NCI-H1417 treated with DMSO at 0.1 percent for 48 hours (cell line): ENCODE results near the gene HOXC13.

Experiments
- DNase-seq: peaks from one replicate; lab custom pipeline; 2025; lab: John Stamatoyannopoulos, UW

The HOXC13 gene

DNA sequence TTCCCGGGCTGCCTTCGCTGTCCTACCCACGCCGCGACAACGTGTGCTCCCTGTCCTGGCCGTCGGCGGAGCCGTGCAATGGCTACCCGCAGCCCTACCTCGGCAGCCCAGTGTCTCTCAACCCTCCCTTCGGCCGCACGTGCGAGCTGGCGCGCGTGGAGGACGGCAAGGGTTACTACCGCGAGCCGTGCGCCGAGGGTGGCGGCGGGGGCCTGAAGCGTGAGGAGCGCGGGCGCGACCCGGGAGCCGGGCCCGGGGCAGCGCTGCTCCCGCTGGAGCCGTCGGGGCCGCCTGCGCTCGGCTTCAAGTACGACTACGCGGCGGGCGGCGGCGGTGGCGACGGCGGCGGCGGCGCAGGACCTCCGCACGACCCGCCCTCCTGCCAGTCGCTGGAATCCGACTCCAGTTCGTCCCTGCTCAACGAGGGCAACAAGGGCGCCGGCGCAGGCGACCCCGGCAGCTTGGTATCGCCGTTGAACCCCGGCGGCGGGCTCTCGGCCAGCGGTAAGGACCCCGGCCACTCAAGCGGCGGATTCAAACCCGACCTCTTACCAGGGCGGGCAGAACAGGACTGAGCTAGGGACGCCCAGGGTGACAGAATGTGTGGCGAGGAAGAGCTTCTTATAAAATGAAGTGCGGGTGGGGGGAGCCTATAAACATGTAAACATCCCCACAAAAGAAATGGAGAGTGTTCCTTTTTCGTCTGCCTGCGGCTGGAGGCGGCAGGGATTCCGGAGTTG, 16.6 kb downstream of the HOXC13 start:
- no peak for DNase-seq

DNA sequence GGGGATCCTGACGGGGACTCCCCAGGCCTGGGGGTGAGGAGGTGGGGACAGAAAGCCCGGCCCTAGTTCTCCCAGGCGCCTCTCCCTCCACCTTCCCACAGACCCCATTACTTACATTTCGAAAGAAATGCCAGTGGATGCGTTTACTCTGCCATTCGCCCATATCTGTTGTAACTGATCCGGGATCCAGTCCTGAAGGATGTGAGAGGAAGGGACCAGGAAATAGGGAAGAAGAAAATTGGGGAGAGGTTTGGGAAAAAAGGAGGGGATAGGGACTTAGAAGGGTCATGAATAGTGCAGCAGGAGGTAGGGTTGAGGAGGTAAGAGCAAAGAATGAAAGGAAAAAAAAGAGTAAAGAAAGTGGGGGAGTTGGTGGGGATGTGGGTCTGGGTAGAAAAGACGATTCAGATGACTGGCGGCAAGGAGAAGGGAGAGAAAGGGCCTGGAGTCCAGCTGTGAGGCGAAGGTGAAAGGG, 17.2 kb downstream of the HOXC13 start:
- no peak for DNase-seq

DNA sequence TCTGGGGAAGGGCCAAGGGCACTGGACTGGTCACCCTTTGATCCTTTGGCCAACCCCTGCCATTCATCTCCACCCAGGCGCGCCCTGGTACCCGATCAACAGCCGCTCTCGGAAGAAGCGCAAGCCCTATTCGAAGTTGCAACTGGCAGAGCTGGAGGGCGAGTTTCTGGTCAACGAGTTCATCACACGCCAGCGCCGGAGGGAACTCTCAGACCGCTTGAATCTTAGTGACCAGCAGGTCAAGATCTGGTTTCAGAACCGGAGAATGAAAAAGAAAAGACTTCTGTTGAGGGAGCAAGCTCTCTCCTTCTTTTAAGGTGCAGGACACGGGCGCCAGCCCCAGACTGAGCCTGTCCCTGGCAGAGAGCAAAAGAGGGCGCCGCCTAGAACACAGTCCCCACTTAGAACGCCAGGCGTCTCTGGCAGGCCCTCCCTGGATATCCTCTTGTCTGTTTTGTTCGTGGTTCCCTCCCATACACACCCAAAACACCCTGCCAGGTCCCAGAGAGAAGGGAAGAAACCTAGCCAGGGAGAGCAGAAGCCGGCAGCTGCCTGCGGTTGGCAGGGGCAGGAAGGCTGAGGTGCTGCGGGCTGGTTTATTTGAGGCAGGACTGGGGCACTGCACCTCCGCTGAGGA, 17.7 kb downstream of the HOXC13 start:
- DNase-seq = no peak

DNA sequence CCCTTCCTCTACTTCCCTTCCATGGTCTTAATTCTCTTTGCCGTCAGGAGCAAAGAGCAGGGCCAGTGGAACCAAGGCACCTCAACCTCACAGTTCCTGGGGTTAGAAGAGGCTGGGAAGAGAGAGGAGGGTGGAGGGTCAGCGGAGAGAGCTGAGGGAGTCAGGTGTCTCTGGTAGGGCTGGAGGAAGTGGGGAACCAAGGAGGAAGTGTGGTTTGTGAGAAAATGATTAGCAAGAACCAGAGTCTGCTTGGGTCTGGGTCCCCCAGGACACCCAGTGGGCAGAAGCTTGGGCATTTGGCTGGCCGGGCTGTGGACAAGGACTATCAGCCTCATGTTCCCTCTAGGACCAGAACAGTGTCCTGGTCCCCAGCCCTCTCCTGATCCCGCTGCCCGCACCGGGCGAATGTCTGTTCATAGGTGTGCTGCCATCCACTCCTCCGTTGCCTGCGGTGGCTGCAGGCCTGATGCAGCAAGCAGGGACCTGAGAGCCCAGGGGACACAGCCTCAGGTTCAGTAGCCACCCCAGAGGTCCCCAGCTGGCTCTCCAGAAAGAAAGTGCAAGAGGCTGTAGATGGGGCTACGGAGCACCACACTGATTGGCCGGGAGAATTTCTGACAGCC, 18.4 kb downstream of the HOXC13 start:
- DNase-seq = no peak

DNA sequence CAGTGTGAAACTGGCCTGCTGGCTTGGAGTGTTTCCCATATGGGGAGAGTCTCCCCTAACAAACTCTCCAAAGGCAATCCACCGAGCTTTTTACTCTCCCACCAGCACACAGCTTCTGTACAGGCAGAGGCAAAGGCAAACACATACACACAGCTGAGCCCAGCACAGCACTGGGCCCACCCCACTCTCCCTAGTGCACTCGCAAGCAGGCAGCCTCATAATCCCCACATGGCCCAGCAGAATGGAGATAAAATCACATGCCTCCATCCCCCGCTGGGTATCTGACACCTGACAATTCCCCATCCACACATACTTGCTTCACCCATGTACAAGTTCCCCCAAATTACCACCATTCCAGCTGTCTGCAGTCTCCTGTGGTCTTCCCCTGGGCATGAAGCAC, 19.5 kb downstream of the HOXC13 start:
- no peak for DNase-seq

DNA sequence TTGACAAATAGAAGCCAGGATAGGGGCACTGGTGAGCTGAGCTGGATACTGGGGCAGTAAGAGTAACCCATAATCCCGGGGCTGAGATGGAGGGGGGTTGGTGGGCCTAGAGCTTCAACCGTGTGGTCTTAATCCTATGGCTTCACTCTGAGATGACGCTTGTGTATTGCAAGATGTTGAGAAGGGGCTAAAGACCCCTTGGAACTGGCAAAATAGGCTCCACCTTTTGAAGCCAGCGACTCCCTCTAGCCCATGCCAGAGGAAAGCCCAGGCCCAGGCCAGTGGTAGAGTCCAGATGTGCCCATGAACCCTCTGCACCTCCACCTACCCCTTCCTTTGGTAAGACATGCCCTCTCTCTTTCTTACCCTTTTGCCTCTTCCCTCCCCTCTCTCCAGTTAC, 20.7 kb downstream of the HOXC13 start:
- no peak for DNase-seq

DNA sequence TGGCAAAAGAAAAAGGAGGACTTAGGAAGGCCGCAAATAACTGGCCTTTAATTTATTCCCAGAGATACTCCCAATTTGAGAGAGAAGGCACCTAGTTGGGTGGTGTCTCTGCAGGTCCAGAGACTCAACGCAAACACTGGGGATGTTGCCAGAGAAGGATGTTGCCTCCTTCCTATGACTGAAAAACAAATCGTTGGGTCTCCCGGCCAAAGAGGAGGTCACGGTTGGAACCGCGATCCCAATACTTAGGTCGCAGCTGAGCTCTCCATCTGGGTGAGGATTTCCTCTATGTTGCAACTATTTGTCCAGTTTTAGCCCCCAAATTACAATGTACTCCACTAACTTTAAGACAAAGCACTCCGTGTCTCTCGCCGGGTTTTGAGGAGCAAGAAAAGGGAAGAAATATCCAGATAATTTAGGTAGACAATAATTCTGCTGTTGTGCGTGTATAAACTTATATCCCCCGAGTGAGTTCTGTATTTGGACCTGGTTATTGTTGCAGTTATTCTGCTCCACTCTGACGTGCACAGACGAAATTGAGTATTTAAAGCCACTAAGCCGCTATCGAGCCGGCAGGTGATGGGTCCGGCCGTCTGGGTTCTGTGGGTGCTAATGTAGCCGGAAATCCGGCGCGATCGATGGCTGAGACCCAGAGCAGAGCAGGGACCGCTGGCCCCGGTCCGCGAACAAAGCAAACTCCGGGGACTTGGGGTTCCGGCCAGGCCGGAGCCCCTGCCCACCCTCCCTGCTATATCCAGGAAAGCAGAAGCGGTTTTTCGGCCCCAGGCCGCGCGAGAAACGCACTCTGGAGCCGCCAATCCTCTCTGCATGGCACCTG, 21.8 kb downstream of the HOXC13 start:
- DNase-seq = no peak

DNA sequence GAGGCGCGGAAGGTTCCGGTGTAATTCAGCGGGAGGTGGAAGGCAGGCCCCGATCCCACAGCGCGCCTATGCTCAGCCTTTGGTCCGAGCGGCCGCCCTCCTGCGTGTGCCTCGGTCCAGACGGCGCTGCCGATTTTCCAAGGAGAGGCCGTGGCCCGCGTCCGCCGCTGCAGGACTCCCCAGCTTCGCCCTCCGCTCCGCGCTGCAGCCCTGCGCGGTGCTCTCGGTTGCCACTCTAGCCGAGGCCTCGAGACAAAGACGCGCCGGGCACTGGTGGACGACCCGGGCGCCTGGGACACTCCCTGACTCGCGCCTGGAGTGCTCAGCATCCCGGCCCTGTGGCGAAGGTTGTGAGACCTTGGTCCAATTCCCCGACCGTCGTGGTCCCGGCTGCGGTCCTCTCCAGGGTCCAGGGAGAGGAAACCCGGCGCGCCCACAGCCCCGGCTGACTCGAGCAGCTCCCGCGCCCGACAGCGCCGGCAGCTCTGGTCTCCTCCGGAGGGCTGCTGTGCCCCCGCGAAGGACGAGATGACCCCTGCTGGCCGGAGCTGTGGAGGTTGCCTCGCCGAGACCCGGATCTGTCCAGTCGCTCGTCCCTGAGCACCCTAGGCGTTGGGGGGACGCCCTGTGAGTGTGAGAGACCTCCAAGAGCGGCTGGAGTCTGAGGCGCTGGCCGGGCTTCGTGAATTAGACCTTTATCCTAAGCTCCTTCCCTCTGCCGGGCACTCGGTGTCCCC, 22.6 kb downstream of the HOXC13 start:
- DNase-seq = no peak

DNA sequence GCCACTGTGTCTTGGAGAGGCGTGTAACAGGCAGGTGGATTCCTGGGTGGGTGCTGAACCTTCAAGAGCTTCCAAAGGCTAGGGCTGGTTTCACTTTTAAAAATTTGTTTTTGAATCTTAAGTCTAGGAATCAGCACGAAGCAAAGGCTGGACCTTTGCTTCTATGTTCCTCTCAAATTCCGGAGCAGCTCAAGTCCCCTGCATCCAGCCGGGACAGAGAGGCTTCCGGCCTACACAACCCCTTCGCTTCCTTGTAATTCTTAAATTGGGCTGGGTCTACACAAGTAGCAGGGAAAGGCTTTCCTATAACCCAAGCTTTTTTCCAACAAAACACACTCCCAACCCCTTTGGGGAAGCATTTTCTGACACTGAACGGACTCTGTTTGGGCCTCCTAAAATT, 24.4 kb downstream of the HOXC13 start:
- no peak for DNase-seq

DNA sequence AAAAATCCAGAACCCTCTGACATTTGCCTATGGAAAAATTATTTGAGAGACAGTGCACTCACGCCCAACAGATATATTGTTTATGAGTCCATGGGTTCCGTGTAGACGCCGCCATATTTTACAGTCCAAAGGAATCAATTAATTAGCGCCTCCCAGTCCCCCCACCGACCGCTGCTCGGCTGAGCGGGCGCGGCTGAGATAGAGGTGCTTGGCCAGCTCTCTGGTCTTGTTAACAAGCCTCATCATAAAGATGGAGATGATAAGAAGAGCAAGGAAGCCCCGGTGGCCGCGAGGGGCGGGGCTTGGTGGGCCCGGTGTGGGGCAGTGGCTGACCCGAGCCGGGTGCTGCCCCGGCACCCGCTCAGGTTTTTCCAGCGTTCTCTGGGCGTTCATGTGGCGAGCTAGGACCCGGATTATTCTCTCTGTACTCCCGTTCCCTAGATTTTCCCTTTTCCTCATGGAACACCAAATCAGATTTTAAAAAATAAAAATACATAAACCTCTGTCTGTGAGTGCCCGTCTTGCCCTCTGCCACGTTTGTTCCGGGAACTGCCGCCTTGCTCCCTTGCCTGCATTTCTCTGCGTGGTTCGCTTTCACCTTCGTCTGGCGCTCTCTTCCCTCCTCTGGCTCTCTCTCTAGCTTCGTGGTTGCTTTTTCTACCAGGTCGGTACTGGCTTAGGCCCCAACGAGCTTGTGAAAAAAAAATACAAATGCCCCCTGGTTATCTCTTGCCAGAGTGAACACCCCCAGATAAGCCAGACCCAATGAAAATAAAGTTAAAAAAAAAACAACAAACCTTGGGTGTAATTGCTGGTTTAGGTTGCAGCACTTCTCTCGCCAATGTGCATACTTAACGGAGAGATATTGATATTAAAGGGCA, 25.0 kb downstream of the HOXC13 start:
- no peak for DNase-seq

DNA sequence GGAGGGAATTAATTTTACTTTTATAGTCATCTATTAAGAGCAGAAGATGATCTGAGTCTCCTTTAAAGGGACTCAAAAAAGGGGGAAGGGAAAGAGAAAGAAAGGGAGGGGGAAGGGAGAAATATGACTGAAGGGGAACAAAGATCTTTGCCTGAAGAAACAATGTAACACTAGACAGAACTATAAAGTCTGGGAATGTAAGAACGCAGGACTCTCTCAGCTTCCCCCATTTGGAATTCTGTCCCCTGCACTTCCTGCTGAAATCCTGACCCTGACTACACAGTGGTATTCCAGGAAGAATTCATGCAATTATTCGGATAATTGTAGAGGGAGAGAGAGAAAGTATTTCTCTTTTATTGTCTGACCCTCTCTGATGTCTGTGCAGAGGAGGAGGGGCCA, 25.7 kb downstream of the HOXC13 start:
- DNase-seq = no peak

DNA sequence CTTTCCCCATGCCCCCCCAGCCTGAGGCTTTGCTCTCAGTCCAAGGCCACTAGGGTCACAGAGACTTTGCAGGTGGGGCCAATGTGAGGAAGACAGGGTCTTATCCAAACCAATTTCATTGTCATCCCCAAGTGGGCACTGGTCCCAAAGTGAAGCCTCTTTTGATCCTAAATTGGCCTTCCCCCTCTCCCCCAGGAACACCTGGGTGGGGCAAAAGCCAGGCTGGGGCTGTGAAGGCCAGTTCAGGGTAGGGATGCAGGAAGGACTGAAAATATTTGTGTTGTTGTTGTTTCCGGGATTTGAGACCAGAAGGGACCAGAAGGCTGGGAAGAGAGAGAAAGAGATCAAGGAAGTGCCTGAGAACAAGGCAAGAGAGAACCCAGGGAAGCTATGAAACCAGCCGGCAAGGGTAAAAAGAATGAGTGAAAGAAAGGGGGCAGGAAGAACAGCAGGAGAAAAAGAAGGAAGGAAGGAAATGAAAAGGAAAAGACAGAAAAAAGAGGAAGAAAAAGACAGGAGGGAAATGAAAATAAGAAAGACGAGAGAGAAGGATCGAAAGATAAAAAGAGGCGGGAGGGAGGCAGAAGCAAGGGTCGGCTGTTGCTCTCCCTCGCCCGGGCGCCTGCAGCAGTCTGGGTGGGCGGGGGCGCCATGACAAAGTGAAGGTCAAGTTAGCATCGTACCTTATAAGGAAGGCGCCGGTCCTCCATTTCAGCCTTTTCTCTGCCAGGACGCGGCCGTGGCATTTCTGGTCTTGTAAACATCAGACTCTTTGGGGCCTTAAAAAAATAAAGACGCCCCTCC, 26.9 kb downstream of the HOXC13 start:
- DNase-seq = no peak

DNA sequence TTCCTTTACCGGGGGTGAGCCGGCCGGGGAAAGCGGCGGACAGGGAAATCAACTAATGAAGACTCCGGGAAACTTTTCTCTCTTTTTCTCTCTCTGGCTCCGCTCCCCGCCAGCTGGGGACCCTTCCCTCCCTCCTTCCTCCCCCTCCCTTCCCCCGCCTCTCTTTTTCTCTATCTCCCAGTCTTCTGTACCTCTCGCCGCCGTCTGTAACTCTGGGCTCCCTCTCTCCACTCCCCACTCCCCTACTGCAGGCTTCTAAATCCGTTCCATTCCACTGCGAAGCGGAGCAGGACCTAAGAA, 27.4 kb downstream of the HOXC13 start:
- no peak for DNase-seq

DNA sequence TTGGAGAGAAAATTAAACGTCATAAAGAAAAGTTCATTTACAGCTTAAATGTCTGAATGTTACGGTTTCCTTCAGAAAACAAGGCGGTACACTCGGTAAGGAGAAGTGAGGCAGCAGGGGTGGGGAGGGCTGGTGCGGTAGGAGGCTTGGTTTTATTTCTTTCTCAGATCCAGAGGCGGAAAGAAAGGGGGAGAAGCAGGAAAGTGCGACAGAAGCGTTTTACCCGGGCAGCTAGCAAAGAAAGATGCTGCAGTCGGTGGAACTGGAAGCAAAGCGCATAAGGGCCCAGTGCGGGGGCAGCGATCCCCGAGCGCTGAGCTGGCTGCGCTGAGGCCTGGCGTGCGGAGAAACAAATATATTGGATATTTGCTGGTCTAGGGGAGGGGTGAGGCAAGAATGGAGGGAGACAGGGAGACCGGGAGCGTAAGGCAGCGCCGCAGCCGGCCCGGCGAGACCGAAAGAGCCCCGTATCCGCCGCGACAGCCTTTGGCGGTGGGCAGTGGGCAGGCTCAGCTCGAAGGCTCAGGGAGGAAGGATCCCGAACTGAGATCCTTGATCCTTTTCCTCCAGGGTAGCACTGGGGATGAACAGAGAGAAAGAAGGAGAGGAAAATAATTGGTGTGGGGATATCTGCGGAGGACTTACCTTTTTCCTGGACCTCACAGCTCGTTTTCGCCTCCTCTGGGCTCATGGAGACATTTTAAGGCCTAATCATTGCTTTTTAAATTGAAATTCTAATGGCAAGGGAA, 27.9 kb downstream of the HOXC13 start:
- DNase-seq = no peak

DNA sequence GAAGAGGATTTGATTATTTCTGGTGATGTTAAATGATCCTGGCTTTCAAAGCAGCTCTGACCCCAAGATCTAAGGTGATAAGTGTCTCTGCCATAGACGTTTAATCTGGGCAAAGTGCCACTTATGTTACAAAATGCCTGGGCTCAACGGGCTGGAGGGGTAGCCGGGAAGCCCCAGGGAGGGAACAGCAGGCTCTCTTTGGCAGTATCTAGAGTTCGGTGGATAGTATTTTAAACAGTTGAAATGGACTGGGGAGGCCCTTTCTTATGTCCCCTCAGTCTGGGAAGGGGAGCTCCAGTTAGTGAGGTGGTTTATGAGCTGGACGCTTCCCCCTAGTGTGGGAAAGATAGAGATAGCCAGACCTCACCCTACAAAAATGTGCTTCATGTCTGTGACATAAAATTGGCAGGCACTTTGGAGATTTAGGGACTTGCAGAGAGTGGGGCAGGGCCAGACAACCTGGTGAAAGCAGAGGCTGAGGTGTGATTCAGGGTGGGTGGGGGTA, 28.8 kb downstream of the HOXC13 start:
- DNase-seq = no peak

DNA sequence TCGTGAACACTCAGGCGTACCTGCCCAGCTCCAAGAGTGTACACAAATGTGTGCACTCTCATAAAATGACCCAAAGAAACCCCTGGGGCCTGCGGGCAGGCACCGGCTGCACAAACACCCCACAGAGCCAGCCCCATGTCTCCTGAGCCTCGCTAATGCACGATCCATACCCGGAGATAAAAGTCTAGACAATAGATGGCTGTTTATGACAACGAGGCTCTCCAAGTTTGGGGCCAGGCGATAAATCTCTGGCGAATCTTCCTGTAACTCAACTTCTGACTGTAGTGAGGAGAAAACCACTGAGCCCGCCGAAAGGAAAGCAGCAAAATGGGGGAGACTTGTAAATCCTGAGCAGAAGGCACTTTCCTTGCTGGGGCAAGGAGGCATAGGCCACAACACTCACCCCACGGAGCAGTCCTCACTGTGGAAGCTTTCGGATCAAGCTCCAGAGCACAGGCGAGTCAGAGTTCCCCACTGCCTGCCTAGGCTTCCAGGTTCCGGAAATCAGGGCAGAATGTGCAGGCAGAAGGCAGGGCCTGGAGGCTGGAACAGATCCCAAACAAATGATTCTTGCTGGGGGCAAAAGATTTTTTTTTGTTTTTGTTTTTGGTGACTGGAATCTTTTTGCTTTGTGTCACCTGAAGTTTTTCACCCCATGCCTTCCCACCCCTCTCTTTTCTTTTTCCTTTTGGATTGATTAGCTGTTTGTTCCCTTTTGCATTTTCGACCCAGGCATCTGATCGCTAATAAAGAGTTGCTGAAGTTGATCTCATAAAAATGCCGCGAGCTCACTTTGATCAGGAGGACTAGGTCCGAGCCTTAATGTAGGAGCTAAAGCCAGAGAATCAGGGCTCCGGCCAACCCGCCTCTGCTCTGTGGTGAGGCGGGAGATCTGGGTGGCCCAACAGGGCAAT, 29.8 kb downstream of the HOXC13 start:
- DNase-seq = no peak

DNA sequence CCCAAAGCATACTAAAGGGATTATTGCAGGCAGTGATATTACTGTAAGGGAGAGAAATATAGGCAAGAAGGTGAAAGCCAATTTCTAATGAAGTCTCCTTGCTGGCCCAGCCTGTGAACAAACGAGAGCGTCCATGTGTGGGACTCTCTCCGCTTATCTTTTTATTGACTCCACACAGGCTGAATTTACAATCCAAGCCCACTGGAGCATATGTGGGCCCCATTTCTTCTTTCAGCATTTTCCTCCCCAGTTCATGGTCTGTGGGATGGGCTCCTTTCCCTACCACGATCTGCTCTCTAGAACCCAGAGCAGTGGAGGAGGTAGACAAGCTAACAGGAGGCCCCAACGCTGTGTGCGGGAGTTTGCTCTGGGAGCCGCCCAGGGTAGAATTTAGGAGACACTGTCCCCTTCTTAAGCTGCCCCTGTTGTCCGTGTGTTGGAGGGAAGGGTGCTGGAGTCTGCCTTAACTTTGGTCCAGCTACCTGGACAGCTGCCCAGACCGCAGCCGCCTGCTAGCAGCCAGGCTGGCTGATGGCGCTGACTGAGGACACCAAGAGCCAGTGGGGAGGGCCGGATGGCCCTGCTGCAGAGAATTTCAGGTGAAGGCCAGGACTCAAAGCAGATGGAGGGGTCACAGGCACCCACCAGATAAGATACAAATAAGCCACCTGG, 31.1 kb downstream of the HOXC13 start:
- no peak for DNase-seq

DNA sequence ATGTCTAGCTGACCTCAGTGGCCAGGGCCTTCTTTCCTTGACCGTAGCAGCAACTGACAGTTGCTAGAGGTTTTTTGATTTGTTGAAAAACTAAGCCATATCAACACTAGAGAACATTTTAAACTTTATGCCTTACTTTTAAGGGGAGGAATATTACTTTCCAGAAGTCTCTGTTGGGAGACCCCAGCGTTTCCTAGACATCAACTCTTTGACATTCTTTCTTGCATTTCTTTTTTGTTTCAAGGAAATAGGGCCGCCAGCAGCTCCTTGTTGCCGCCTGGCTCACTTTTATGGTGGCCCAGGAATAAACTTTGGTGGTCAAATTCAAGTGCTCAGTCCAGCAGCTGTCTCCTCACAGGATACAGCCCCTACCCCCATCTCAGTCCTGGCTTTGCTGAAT, 31.8 kb downstream of the HOXC13 start:
- DNase-seq = no peak
